ENCODE measurements around the gene TMEM178B.

The TMEM178B gene

GRCh38 chr7:141416650-141417270 lies 342.9 kb downstream of the TMEM178B start:
- no peaks in the 10 kb centered on the region for H3K4me1 Mint-ChIP-seq

GRCh38 chr7:141417506-141417905 lies 343.6 kb downstream of the TMEM178B start:
- Mint-ChIP-seq H3K4me1 (no peaks in the 10 kb centered on the region), H3K36me3 (ENCODE audit: insufficient read depth) (no peaks in the 10 kb centered on the region), H3K9me3 (no peaks in the 10 kb centered on the region), H3K27me3 (peaks cover 24% of the 10 kb centered on the region), H3K27ac (ENCODE audit: low read depth) (no peak overlapping the region), H3K4me3 (no peak overlapping the region)
- ATAC-seq (replicated peaks; ENCODE audit: extremely low read depth, poor library complexity, severe bottlenecking): no peak
- DNase-seq (ENCODE audit: low spot score in 2 of 2): no peak

More at GRCh38 chr7:141416650-141417270, 342.9 kb downstream of the TMEM178B start:
- DNase-seq (ENCODE audit: low spot score in 2 of 2) (no peak), ATAC-seq (replicated peaks; ENCODE audit: extremely low read depth, poor library complexity, severe bottlenecking) (no peak)
- Mint-ChIP-seq H3K4me3 (no peak overlapping the region), H3K36me3 (ENCODE audit: insufficient read depth) (no peaks in the 10 kb centered on the region), H3K9me3 (no peaks in the 10 kb centered on the region), H3K27ac (ENCODE audit: low read depth) (no peak overlapping the region), H3K27me3 (peaks cover 30% of the 10 kb centered on the region)

- DNase-seq (ENCODE audit: low spot score in 2 of 2): no peak
- H3K4me3 Mint-ChIP-seq: no peak overlapping the region
- ATAC-seq (replicated peaks; ENCODE audit: extremely low read depth, poor library complexity, severe bottlenecking): no peak
- H3K4me1 Mint-ChIP-seq: no peaks in the 10 kb centered on the region
- no peaks in the 10 kb centered on the region for H3K36me3 Mint-ChIP-seq (ENCODE audit: insufficient read depth)
- no peak overlapping the region for H3K27ac Mint-ChIP-seq (ENCODE audit: low read depth)
- peaks cover 19% of the 10 kb centered on the region for H3K27me3 Mint-ChIP-seq
- H3K9me3 Mint-ChIP-seq: no peaks in the 10 kb centered on the region
Measured at GRCh38 chr7:141418066-141418465, 344.2 kb downstream of the TMEM178B start.

DNA sequence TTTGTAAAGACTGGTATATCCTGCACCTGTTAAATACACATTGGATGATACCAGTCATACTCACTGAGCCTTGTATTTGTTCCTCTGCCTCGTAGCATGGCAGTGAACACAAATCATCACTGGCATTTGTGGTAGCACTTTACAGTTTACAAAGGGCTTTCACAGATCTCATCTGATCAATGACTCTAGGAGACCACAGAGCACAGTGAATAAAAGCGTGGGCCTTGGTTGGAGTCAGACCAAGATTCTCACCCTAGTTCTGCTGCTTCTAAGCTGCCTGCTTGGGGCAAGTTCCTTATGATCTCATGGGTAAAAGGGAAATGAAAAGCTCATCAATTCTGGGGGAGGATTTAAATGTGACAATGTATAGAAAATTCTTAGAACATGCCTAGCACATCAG lies 347.4 kb downstream of the TMEM178B start:
- Mint-ChIP-seq H3K36me3 (ENCODE audit: insufficient read depth) (no peaks in the 10 kb centered on the region), H3K4me1 (no peaks in the 10 kb centered on the region), H3K9me3 (peaks cover 2% of the 10 kb centered on the region), H3K27ac (ENCODE audit: low read depth) (no peak overlapping the region), H3K27me3 (peaks cover 37% of the 10 kb centered on the region), H3K4me3 (no peak overlapping the region)
- no peak for ATAC-seq (replicated peaks; ENCODE audit: extremely low read depth, poor library complexity, severe bottlenecking)
- DNase-seq (ENCODE audit: low spot score in 2 of 2): no peak

GRCh38 chr7:141427134-141427533 lies 353.3 kb downstream of the TMEM178B start:
- peaks cover 35% of the 10 kb centered on the region for H3K27me3 Mint-ChIP-seq
- H3K27ac Mint-ChIP-seq (ENCODE audit: low read depth): no peak overlapping the region
- DNase-seq (ENCODE audit: low spot score in 2 of 2) (no peak), ATAC-seq (replicated peaks; ENCODE audit: extremely low read depth, poor library complexity, severe bottlenecking) (no peak)
- H3K36me3 Mint-ChIP-seq (ENCODE audit: insufficient read depth): no peaks in the 10 kb centered on the region
- peaks cover 4% of the 10 kb centered on the region for H3K9me3 Mint-ChIP-seq
- no peaks in the 10 kb centered on the region for H3K4me1 Mint-ChIP-seq
- H3K4me3 Mint-ChIP-seq: no peak overlapping the region

- peaks cover 45% of the 10 kb centered on the region for H3K27me3 Mint-ChIP-seq
- H3K27ac Mint-ChIP-seq (ENCODE audit: low read depth): no peak overlapping the region
- H3K9me3 Mint-ChIP-seq: peaks cover 4% of the 10 kb centered on the region
- DNase-seq (ENCODE audit: low spot score in 2 of 2): no peak
- H3K36me3 Mint-ChIP-seq (ENCODE audit: insufficient read depth): no peaks in the 10 kb centered on the region
- no peaks in the 10 kb centered on the region for H3K4me1 Mint-ChIP-seq
- no peak overlapping the region for H3K4me3 Mint-ChIP-seq
- ATAC-seq (replicated peaks; ENCODE audit: extremely low read depth, poor library complexity, severe bottlenecking): no peak
Measured at GRCh38 chr7:141430455-141431139, 356.7 kb downstream of the TMEM178B start.

DNA sequence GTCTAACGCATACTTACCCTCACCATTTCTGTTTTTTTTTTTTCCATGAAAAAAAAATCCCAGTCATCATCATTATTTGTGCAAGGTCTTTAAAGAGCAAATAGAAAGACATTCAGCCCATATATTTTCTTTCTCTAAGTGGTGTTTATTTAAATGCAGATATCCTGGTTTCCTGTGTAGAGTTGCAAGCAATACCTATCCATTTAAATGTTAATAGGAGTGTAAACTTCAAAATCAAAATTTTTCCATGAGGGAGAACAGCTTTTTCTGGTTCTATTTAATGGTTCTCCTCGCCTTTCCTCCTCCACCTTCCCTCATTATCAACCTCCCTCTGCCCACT lies 357.2 kb downstream of the TMEM178B start:
- ATAC-seq (replicated peaks; ENCODE audit: extremely low read depth, poor library complexity, severe bottlenecking) (no peak), DNase-seq (ENCODE audit: low spot score in 2 of 2) (no peak)
- H3K4me3 Mint-ChIP-seq: no peak overlapping the region
- peaks cover 45% of the 10 kb centered on the region for H3K27me3 Mint-ChIP-seq
- H3K27ac Mint-ChIP-seq (ENCODE audit: low read depth): no peak overlapping the region
- no peaks in the 10 kb centered on the region for H3K36me3 Mint-ChIP-seq (ENCODE audit: insufficient read depth)
- no peaks in the 10 kb centered on the region for H3K4me1 Mint-ChIP-seq
- peaks cover 4% of the 10 kb centered on the region for H3K9me3 Mint-ChIP-seq

DNA sequence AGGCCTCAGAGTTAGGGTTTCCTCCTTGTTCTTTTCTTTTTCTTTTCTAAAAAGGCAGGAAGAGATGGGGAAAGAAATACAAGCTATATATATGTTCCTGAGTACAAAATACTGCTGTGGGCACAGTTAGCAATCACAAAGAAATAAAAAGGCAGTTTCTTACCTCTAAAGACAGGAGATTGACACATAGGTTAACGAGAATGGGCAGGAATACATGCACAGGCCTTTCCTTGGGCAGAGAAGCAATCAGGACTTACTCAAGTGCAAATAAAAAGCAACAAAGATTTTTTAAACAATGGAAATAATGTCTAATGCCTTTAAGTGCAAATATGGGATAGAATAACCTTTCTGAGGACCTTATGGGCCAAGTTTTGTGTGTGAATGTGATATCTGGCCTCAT lies 357.8 kb downstream of the TMEM178B start:
- Mint-ChIP-seq H3K27ac (ENCODE audit: low read depth) (no peak overlapping the region), H3K27me3 (peaks cover 45% of the 10 kb centered on the region), H3K9me3 (no peaks in the 10 kb centered on the region)

GRCh38 chr7:141433698-141434097 lies 359.8 kb downstream of the TMEM178B start:
- no peak overlapping the region for H3K4me3 Mint-ChIP-seq
- H3K4me1 Mint-ChIP-seq: no peaks in the 10 kb centered on the region
- H3K36me3 Mint-ChIP-seq (ENCODE audit: insufficient read depth): no peaks in the 10 kb centered on the region
- no peak overlapping the region for H3K27ac Mint-ChIP-seq (ENCODE audit: low read depth)
- ATAC-seq (replicated peaks; ENCODE audit: extremely low read depth, poor library complexity, severe bottlenecking) (no peak), DNase-seq (ENCODE audit: low spot score in 2 of 2) (no peak)
- peaks cover 53% of the 10 kb centered on the region for H3K27me3 Mint-ChIP-seq
- H3K9me3 Mint-ChIP-seq: no peaks in the 10 kb centered on the region

More for the DNA sequence above, 357.8 kb downstream of the TMEM178B start:
- ATAC-seq (replicated peaks; ENCODE audit: extremely low read depth, poor library complexity, severe bottlenecking) (no peak), DNase-seq (ENCODE audit: low spot score in 2 of 2) (no peak)
- no peaks in the 10 kb centered on the region for H3K36me3 Mint-ChIP-seq (ENCODE audit: insufficient read depth)
- no peaks in the 10 kb centered on the region for H3K4me1 Mint-ChIP-seq
- no peak overlapping the region for H3K4me3 Mint-ChIP-seq

- no peaks in the 10 kb centered on the region for H3K36me3 Mint-ChIP-seq (ENCODE audit: insufficient read depth)
- H3K9me3 Mint-ChIP-seq: no peaks in the 10 kb centered on the region
- H3K4me3 Mint-ChIP-seq: no peak overlapping the region
- ATAC-seq (replicated peaks; ENCODE audit: extremely low read depth, poor library complexity, severe bottlenecking) (no peak), DNase-seq (ENCODE audit: low spot score in 2 of 2) (no peak)
- H3K27me3 Mint-ChIP-seq: peaks cover 43% of the 10 kb centered on the region
- H3K4me1 Mint-ChIP-seq: no peaks in the 10 kb centered on the region
- H3K27ac Mint-ChIP-seq (ENCODE audit: low read depth): no peak overlapping the region
Measured at GRCh38 chr7:141436139-141436538, 362.3 kb downstream of the TMEM178B start.

- ATAC-seq (replicated peaks; ENCODE audit: extremely low read depth, poor library complexity, severe bottlenecking) (no peak), DNase-seq (ENCODE audit: low spot score in 2 of 2) (no peak)
- no peaks in the 10 kb centered on the region for H3K4me1 Mint-ChIP-seq
- H3K36me3 Mint-ChIP-seq (ENCODE audit: insufficient read depth): no peaks in the 10 kb centered on the region
- peaks cover 43% of the 10 kb centered on the region for H3K27me3 Mint-ChIP-seq
- H3K4me3 Mint-ChIP-seq: no peak overlapping the region
- H3K27ac Mint-ChIP-seq (ENCODE audit: low read depth): no peak overlapping the region
- no peaks in the 10 kb centered on the region for H3K9me3 Mint-ChIP-seq
Measured at GRCh38 chr7:141436575-141437075, 362.8 kb downstream of the TMEM178B start.

- Mint-ChIP-seq H3K27me3 (peaks cover 34% of the 10 kb centered on the region), H3K4me1 (no peaks in the 10 kb centered on the region), H3K9me3 (no peaks in the 10 kb centered on the region), H3K4me3 (no peak overlapping the region), H3K27ac (ENCODE audit: low read depth) (no peak overlapping the region), H3K36me3 (ENCODE audit: insufficient read depth) (no peaks in the 10 kb centered on the region)
- DNase-seq (ENCODE audit: low spot score in 2 of 2) (no peak), ATAC-seq (replicated peaks; ENCODE audit: extremely low read depth, poor library complexity, severe bottlenecking) (no peak)
Measured at GRCh38 chr7:141439164-141439563, 365.3 kb downstream of the TMEM178B start.

- DNase-seq (ENCODE audit: low spot score in 2 of 2): no peak
- Mint-ChIP-seq H3K36me3 (ENCODE audit: insufficient read depth) (no peaks in the 10 kb centered on the region), H3K9me3 (no peaks in the 10 kb centered on the region), H3K27ac (ENCODE audit: low read depth) (no peak overlapping the region), H3K27me3 (peaks cover 28% of the 10 kb centered on the region), H3K4me3 (no peak overlapping the region), H3K4me1 (no peaks in the 10 kb centered on the region)
- no peak for ATAC-seq (replicated peaks; ENCODE audit: extremely low read depth, poor library complexity, severe bottlenecking)
Measured at GRCh38 chr7:141439776-141440175, 365.9 kb downstream of the TMEM178B start.

Data from central memory CD8-positive, alpha-beta T cell (primary cell).